ENCODE data around the gene CMSS1.

The CMSS1 gene

DNA sequence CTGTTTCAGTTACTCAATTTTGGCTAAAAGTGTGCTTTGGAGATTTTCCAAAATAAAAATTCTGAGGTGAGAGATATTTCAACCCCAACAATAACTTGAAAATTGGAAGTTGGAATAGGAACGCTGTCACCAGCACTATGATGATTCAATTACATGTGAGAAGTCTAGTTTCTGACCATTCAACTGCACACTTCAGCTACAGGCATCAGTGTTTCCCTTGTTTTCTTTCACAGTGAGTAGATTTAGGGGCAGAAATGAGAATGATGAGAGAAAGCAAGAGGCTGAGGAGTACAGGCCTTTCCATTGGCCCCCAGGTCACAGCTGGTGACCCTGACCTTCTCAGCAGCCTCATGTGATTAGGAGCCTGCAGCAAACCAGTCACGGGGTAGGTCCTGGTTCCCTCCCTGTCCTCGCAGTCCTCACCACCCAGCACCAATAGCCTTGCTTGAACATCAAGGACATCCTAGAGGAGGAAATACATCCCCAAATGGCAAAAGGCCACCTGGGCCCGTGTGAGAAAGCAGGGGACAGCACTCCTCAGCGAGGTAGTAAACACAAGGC is 306.6 kb downstream of the CMSS1 start (continued):
- TF ChIP-seq, protein P1, sequence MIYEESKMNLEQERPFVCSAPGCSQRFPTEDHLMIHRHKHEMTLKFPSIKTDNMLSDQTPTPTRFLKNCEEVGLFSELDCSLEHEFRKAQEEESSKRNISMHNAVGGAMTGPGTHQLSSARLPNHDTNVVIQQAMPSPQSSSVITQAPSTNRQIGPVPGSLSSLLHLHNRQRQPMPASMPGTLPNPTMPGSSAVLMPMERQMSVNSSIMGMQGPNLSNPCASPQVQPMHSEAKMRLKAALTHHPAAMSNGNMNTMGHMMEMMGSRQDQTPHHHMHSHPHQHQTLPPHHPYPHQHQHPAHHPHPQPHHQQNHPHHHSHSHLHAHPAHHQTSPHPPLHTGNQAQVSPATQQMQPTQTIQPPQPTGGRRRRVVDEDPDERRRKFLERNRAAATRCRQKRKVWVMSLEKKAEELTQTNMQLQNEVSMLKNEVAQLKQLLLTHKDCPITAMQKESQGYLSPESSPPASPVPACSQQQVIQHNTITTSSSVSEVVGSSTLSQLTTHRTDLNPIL (CRISPR knock-in tag; IDR thresholded peaks at IDR 0.05; ENCODE audit: low read depth), result no peak
- no peak for TF ChIP-seq TOX (CRISPR knock-in tag; IDR thresholded peaks at IDR 0.05; ENCODE audit: borderline replicate concordance)

DNA sequence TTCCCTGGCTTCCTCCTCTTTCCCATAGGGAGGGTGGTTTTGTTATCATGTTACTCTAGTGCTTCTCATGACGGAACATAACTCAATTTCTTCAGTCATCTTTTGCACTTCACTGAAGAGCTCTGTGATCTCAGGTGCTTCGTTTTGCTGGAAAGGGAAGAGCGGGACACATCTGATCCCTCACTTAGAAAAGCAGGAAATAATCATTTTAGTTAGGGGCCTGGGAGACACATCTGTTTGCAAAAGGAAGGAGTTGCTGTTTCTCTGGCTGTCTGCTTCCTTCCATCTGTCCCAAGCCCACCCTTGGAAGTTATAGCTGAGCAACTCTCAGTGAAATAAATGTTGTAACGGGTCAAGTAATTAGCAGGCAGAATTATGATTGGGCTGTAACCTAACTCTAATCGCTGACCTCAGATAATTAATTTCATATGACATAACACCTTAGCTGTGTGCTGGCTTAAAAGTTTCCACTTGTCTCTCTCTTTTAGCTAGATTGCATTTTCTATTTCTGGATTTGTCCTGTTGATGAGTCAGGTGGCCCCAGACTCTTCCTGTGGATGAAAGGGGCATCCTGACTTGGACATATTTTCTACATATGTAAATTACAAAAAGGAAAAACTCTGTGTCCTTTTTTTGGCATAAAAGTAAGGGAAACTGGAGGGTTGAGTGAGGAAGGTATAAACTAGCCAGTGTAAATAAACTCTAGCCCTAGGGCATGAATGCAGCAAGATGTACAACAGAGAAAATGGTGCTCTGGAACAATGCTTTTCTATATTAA is 307.7 kb downstream of the CMSS1 start:
- TF ChIP-seq ZNF70 (CRISPR knock-in tag; IDR thresholded peaks at IDR 0.05) (no peak), ZFP30 (CRISPR knock-in tag; IDR thresholded peaks at IDR 0.05) (no peak), OSR1 (CRISPR knock-in tag; IDR thresholded peaks at IDR 0.05) (no peak), TOX (CRISPR knock-in tag; IDR thresholded peaks at IDR 0.05; ENCODE audit: borderline replicate concordance) (no peak), RARB (CRISPR knock-in tag; IDR thresholded peaks at IDR 0.05) (no peak), ESRRG (CRISPR knock-in tag; IDR thresholded peaks at IDR 0.05) (no peak), PPARA (CRISPR knock-in tag; IDR thresholded peaks at IDR 0.05; ENCODE audit: borderline replicate concordance) (no peak), ARNTL (CRISPR knock-in tag; IDR thresholded peaks at IDR 0.05; ENCODE audit: borderline replicate concordance, low read depth) (no peak), ISL1 (CRISPR knock-in tag; IDR thresholded peaks at IDR 0.05) (no peak), CSDC2 (CRISPR knock-in tag; IDR thresholded peaks at IDR 0.05) (no peak), TCF4 (CRISPR knock-in tag; IDR thresholded peaks at IDR 0.05; ENCODE audit: borderline replicate concordance) (no peak)
- TF ChIP-seq, protein P2, sequence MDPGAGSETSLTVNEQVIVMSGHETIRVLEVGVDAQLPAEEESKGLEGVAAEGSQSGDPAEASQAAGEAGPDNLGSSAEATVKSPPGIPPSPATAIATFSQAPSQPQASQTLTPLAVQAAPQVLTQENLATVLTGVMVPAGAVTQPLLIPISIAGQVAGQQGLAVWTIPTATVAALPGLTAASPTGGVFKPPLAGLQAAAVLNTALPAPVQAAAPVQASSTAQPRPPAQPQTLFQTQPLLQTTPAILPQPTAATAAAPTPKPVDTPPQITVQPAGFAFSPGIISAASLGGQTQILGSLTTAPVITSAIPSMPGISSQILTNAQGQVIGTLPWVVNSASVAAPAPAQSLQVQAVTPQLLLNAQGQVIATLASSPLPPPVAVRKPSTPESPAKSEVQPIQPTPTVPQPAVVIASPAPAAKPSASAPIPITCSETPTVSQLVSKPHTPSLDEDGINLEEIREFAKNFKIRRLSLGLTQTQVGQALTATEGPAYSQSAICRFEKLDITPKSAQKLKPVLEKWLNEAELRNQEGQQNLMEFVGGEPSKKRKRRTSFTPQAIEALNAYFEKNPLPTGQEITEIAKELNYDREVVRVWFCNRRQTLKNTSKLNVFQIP (CRISPR knock-in tag; IDR thresholded peaks at IDR 0.05; ENCODE audit: borderline replicate concordance, low read depth), result no peak
- TF ChIP-seq, protein P3, sequence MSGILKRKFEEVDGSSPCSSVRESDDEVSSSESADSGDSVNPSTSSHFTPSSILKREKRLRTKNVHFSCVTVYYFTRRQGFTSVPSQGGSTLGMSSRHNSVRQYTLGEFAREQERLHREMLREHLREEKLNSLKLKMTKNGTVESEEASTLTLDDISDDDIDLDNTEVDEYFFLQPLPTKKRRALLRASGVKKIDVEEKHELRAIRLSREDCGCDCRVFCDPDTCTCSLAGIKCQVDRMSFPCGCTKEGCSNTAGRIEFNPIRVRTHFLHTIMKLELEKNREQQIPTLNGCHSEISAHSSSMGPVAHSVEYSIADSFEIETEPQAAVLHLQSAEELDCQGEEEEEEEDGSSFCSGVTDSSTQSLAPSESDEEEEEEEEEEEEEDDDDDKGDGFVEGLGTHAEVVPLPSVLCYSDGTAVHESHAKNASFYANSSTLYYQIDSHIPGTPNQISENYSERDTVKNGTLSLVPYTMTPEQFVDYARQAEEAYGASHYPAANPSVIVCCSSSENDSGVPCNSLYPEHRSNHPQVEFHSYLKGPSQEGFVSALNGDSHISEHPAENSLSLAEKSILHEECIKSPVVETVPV (CRISPR knock-in tag; IDR thresholded peaks at IDR 0.05), result no peak
- no peak for ATAC-seq

DNA sequence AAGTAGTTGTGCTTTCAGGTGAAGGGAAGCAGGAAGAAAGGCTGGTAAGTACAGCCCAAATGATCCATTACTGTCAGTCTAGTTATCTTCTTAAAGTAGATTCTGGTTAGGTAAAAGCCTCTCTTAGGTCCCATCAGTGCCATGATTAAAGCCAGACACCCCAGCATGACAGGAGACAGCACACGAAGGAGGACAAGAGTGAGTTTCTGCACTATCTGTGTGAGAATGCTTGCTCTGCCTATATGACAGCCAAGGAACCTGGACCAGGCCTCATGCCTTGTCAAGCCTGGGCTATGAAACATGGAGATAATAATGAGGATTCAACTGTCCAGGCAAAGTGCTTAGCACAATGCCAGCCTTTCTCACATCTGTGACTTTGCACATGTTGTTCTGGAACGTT is 310.1 kb downstream of the CMSS1 start:
- TF ChIP-seq, protein P1 (CRISPR knock-in tag; IDR thresholded peaks at IDR 0.05; ENCODE audit: low read depth), result no peak
- TF ChIP-seq ZC3H10 (CRISPR knock-in tag; IDR thresholded peaks at IDR 0.05), result no peak
- TF ChIP-seq, protein P4, sequence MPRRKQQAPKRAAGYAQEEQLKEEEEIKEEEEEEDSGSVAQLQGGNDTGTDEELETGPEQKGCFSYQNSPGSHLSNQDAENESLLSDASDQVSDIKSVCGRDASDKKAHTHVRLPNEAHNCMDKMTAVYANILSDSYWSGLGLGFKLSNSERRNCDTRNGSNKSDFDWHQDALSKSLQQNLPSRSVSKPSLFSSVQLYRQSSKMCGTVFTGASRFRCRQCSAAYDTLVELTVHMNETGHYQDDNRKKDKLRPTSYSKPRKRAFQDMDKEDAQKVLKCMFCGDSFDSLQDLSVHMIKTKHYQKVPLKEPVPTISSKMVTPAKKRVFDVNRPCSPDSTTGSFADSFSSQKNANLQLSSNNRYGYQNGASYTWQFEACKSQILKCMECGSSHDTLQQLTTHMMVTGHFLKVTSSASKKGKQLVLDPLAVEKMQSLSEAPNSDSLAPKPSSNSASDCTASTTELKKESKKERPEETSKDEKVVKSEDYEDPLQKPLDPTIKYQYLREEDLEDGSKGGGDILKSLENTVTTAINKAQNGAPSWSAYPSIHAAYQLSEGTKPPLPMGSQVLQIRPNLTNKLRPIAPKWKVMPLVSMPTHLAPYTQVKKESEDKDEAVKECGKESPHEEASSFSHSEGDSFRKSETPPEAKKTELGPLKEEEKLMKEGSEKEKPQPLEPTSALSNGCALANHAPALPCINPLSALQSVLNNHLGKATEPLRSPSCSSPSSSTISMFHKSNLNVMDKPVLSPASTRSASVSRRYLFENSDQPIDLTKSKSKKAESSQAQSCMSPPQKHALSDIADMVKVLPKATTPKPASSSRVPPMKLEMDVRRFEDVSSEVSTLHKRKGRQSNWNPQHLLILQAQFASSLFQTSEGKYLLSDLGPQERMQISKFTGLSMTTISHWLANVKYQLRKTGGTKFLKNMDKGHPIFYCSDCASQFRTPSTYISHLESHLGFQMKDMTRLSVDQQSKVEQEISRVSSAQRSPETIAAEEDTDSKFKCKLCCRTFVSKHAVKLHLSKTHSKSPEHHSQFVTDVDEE (CRISPR knock-in tag; IDR thresholded peaks at IDR 0.05), result no peak
- no peak for TF ChIP-seq OSR1 (CRISPR knock-in tag; IDR thresholded peaks at IDR 0.05)
- TF ChIP-seq PPARA (CRISPR knock-in tag; IDR thresholded peaks at IDR 0.05; ENCODE audit: borderline replicate concordance), result no peak
- TF ChIP-seq, protein P5, sequence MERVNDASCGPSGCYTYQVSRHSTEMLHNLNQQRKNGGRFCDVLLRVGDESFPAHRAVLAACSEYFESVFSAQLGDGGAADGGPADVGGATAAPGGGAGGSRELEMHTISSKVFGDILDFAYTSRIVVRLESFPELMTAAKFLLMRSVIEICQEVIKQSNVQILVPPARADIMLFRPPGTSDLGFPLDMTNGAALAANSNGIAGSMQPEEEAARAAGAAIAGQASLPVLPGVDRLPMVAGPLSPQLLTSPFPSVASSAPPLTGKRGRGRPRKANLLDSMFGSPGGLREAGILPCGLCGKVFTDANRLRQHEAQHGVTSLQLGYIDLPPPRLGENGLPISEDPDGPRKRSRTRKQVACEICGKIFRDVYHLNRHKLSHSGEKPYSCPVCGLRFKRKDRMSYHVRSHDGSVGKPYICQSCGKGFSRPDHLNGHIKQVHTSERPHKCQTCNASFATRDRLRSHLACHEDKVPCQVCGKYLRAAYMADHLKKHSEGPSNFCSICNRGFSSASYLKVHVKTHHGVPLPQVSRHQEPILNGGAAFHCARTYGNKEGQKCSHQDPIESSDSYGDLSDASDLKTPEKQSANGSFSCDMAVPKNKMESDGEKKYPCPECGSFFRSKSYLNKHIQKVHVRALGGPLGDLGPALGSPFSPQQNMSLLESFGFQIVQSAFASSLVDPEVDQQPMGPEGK (CRISPR knock-in tag; IDR thresholded peaks at IDR 0.05; ENCODE audit: borderline replicate concordance), result no peak
- TF ChIP-seq SNAI2 (CRISPR knock-in tag; IDR thresholded peaks at IDR 0.05), result no peak
- no peak for TF ChIP-seq CSDC2 (CRISPR knock-in tag; IDR thresholded peaks at IDR 0.05)
- no peak for TF ChIP-seq ZNF70 (CRISPR knock-in tag; IDR thresholded peaks at IDR 0.05)
- TF ChIP-seq TOX (CRISPR knock-in tag; IDR thresholded peaks at IDR 0.05; ENCODE audit: borderline replicate concordance), result no peak
- TF ChIP-seq, protein P3 (CRISPR knock-in tag; IDR thresholded peaks at IDR 0.05), result no peak
- no peak for TF ChIP-seq ZFP3 (CRISPR knock-in tag; IDR thresholded peaks at IDR 0.05)
- no peak for TF ChIP-seq ZFP30 (CRISPR knock-in tag; IDR thresholded peaks at IDR 0.05)

More for the DNA sequence above, 310.1 kb downstream of the CMSS1 start:
- no peak; the same call in 2 of the 3 replicates for ATAC-seq

All from SK-N-SH treated with all-trans-retinoic acid at 6 μM for 48 hours (cell line).